DMS 273 treated with DMSO at 0.1 percent for 48 hours (cell line): ENCODE results near the gene SEC24B.

Source experiments
- DNase-seq: peaks from one replicate; lab custom pipeline; 2025; lab: John Stamatoyannopoulos, UW

The SEC24B gene

DNA sequence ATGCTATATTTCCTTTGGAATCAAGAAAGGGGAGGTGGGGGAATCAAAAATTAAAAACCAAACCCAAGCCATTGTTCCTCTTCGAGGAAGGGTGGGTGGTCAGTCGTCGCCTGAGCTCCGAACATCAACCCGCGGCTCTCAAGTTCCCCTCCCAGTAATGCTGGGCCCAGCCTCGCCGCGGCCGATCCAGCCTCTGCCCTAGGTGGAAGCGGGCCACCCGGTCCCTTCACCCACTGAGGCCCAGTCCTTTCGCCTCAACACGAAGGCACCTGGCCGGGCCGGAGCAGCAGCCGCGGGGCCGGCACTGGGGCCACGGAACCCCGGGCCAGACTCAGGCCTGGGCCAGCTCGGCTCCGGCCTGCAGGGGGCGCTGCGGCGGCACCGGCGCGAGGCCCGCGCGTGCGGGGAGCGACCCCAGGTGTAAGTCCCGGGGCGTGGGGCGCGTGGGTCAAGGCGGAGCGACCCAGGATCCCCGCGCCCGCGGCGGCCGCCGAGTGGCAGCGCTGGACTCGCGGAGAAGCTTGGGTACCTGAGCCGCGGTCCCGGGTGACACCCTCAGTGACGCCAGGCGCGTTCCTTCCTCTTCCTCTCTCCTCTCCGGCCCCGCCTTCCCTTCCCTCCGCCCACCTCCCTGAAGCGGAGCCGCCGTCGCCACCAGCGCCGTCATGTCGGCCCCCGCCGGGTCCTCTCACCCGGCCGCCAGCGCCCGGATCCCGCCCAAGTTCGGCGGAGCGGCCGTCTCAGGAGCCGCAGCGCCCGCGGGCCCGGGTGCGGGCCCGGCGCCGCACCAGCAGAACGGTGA, at the start of gene SEC24B:
Gene SEC24B (plus strand): TSS at position 611 of the 802 bp plus-strand sequence. CDS start 55 bp downstream, at position 666.
- peak; percentile 37 for DNase-seq

DNA sequence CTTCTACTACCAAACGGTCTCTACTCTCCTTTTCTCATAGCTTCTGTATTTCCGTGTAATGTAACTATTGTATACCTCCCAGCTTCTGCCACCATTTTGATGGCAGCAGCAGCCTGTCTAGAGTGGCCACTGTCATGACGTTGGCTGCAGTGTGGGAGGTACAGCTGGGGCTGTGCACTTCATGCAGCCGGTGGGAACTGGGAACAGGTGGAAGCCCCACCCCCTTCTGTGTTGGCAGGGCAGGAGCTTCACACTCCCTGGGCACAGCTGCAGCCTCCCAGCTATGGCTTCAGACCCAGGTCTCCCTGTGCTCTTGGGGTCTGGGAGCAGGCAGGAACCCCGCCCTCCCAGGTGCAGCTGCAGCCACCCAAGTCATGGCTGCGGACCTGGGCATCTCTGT, 49.8 kb upstream of the SEC24B start:
- no peak for DNase-seq

DNA sequence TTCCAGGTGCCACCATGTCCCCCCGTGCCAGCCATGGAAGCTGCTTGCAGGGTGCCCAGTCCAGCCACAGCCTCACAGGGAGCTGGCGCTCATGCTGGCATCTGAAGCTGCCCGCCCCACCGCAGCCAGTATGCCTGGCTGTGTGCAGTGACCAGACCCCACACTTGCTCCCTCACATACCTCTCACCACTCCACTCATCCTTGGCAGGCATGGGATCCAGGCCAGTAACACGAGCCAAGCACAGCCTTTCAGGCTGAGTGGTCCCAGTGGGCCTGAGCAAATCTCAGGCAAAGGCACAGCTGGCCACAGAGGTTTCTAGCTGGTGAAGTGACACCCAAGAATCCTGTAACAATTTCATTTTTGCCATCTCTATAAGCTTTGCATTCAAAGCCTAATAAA, 48.4 kb upstream of the SEC24B start:
- DNase-seq: no peak

DNA sequence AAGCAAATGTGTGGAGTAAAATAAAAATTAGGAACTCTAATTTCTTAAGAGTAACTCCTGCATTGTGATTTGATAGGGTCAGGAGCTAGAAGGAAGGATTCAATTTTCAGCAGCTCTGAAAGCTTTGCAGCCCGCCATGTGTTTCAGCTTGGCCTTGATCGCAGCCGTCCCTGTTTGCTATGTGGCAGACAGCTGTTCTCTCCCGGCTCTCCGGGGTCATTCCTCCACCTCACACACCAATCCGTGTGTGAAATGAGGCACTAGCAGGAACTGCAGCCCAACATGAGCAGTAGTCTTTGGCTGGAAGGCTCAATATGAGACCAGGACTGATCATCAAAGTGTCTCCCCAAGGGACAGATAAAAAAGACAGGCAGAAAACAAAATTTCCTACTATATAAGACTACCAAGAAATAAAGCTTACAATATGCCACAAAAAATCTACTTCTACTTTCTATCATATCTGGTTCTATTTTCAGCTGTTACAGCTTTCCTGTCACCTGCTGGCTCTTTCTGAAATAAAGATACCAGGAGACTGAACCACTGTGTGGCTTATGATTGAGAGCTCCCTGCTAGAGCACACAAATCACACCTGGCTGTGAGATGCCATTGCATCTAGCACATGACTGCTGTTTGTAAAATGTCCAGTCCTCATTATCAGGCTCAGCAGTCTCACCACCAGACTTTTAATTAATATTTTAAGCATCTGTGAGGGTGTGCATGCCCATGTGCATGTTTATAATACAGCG, 44.1 kb upstream of the SEC24B start:
- DNase-seq: no peak

DNA sequence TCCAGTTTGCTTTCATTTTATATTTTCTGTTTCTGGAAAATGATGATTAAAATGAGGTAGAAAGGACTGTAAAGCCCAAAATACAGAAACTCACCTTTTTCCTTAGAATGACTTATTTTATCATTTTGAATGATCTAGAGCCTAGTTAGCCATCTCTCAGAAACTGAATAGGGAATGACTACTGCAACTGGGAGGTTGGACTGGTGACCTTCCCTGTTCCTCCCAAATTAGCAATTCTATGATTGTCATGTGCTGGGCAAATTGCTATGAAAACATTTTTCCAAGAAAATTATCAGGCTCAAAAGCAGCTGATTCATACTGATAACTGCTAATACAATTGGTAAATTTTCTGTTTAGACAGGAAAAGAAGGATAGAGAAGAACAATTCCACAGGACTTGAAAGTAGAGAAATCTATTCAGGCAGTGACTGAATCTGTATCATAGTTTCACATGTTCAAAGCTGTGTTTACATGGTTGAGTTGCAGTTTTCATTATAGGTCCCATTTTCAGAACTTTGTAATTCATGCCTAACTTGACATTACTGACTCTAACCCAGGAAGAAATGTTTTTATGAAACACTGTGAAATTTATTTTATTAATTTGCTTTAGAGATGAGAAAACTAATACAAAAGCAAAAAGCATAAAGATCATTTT, 43.4 kb upstream of the SEC24B start:
- no peak for DNase-seq

DNA sequence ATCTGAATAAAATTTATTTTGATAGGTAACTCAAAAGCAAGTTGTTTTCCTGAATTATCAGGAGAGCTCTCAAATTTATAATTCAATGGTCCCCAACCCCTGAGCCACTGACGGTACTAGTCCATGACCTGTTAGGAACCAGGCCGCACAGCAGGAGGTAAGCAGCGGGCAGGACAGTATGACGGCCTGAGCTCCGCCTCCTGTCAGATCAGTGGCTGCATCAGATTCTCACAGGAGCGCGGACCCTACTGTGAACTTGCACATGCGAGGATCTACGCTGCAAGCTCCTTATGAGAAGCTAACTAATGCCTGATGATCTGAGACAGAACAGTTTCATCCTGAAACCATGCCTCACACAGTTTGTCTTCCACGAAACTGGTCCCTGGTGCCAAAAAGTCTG, 37.9 kb upstream of the SEC24B start:
- DNase-seq: no peak

DNA sequence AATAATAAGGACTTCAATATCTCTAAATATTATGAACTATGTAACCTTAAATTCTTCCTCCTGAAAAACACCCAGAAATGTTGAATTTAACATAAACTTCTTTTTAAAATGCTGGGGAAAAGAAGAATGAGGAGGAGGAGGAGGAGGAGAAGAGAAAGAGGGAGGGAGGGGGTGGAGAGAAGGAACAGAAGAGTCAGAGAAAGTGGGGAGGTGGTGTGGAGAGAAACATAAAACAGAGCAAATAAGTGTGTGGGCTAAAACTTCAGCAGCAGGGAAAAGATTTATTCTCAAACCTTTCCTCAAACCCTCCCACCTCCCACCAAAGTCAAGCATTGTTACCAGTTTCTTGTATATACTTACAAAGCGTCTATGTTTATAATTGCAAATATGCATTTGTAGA, 34.7 kb upstream of the SEC24B start:
- DNase-seq: no peak

DNA sequence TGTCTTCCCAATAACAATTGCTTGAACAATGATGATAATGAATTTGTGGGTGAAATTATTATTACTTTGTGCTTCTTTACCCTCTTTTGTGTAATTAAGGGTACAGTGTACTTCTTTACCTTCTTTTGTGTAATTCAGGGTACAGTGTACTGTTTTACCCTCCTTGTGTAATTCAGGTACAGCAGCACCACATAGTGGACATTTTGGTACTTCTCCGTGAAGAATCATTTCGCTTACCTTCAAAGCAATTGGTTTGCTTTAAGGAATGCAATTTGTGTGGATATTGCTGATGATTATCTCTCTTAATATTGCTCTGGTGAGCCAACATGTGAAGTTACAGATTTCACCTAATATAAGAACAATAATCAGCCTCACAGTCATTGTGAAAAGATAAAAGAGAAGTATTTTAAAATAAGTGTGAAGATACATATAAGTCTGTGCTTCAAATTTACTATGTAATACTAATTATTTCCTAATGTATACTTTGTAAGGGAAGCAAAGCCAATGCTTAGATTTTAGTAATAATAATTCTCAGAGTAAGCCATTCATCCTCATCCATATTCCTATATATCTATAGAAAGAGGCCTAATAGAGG, 27.2 kb upstream of the SEC24B start:
- no peak for DNase-seq

DNA sequence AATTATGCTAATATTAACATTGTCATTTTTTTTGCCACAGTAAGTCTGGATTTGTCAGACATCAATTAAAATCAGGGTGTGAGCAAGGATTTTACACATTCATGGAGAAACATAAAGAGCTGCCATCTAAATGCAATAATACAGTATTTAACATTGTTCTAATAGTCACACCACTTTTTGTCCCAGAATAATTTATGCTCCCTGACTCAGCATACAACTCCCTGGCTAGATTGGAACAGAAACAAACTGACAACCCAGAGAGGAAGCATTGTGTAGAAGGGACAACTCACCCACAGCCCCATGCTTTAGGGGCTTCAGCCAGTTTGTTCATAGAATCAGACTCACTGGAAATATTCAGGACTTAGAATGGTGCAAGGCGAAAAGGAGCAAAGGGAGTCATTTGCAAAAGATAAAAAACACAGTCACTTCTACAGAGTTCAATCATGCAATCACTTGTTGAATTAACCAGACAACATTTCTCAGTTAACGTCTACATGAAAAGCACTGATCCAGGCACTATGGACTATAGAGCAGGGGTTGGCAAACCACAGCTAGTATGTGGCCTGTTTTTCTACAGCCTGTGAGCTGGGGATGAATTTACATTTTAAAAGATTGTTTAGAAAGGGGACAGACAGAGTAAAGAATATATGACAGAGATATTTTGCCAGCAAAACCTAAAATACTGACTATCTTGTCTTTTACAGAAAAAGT, 26.4 kb upstream of the SEC24B start:
- no peak for DNase-seq

DNA sequence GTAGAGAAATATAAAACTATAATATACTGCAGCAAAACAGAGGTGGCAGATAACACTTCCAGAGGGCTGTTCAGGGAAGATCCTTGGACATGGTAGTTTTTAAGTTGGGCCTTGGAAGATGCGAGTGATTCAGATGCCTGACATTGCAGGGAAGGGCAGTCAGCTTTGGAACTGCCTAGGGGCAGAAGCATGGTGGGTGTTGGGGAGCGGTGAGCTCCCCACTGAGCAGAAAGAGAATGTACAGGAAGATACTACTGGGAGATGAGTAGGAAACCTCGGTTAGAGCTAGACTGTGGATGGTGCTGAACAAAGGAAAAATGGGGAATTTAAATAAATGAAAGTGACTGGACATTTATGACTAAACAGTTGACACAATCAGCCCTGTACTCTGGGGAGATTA, 24.9 kb upstream of the SEC24B start:
- no peak for DNase-seq

DNA sequence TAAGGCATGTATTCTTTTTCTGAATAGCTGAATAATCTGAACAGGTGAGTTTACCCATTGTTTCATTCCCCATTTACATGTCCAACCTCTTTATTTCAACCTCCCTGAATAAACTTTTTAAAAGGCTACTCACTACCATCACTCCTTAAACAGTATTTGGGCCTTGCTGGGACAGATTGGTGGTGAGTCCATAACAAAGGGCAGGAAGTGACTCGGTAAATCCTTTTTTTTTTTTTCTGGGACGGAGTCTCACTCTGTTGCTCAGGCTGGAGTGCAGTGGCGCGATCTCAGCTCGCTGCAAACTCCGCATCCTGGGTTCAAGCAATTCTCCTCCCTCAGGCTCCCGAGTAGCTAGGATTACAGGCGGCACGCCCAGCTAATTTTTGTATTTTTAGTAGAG, 23.4 kb upstream of the SEC24B start:
- DNase-seq: no peak

DNA sequence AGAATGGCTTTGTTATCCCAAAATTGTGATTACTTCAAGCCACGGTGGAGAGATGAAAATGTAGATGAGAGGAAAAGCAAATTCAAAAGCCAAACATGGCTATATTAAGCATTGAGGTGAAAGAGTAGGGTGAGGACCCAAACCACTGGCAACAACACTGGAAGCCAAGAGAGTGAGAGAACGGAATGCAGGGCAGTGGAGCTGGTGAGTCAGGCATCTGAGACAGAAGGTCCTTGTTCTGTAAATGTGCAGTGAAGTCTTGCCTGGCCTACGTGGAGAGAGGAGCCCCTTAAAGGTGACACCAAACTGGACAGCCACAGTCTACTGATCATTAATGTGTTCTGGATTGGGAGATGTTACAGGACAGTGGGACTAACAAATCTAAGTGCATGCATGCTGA, 22.8 kb upstream of the SEC24B start:
- no peak for DNase-seq

DNA sequence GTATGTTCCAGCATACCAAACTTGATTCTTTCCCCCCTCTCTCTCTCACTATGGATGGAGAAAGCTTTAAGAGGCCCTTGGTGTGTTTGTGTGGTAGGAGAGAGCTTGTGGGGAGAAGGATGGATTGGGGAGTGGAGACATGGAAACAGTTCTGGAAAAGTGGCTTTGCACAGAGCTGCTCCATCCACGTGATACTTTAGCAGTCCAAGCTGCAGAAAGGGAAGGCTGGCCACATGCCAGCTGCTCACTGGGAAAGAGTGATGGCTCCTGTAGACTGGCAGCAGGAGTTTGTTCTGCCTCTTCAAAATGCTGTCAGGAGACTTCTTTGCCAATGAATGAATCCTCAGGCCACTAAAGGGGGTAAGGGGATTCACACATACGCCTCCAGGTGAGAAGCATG, 21.7 kb upstream of the SEC24B start:
- no peak for DNase-seq

DNA sequence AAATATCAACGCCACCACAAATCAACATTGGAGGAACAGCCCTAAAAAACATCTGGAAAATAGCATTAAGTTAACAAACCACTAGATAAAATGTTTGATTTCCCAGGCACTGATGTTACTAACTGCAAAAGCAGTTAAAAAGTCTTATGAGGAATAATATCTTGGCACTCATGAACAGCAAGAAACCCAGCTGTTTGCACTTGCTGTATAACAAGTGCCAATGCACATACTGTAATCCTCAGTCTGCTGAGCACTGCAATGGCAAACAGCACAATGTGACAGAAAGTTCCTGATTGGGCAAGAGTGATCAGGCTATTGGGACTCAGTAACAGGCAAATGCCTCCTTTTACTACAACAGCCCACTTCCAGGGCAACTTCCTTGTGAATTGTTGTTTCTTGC, 20.8 kb upstream of the SEC24B start:
- DNase-seq: no peak

DNA sequence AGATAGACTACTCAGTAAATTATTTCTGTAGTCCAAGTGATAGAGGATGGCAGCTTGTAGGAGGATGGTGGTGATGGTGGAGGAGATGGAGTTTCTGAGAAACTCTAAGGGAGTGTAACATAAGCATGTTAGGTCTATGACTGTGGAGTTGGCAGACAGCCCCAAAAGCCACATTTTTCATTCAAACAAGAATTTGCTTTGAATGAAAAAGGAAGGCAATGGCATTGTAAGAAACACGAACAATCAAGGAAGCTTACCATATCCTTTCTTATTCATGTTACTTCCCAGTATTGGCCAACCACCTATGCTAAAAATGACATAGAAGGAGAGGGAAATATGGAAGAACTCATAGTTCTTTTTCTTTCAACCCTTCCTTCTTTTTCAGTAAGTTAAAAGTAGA, 18.7 kb upstream of the SEC24B start:
- DNase-seq: no peak

DNA sequence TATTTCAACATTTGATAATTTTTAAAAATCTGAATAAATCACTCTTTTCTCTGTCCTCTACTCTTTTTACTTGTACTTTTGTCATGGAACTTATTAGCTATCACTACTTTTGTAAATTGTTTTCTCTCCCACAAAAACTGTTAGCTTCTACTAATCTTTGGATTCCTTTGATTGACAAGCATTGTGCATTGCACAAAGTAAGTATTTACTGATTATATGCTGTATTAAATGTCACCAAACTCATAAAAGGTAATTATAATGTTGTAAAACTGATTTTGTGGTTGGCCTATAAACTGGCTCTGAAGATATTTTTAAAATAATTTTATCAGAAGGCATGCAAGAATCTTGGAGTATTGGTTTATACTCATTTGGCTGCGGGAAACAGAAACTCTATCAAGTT, 15.0 kb upstream of the SEC24B start:
- no peak for DNase-seq

DNA sequence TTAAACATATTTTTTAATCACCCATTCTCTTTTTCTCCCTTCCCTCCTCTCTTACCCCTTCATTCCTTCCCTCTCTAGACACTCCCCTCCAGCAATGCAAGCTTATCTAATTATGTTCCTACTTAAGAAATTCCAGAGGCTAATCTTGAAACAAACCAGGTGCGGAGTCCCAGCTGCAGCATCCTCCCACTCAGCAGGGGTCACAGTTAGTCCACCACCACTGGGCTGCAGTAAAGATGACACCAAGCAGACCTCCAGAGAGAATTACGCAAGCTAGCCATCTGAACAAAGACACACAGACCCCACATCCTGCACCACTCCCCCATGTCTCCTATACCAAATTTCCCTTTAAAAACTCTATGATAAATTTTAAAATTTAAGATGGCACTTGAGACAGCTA, 13.9 kb upstream of the SEC24B start:
- no peak for DNase-seq

DNA sequence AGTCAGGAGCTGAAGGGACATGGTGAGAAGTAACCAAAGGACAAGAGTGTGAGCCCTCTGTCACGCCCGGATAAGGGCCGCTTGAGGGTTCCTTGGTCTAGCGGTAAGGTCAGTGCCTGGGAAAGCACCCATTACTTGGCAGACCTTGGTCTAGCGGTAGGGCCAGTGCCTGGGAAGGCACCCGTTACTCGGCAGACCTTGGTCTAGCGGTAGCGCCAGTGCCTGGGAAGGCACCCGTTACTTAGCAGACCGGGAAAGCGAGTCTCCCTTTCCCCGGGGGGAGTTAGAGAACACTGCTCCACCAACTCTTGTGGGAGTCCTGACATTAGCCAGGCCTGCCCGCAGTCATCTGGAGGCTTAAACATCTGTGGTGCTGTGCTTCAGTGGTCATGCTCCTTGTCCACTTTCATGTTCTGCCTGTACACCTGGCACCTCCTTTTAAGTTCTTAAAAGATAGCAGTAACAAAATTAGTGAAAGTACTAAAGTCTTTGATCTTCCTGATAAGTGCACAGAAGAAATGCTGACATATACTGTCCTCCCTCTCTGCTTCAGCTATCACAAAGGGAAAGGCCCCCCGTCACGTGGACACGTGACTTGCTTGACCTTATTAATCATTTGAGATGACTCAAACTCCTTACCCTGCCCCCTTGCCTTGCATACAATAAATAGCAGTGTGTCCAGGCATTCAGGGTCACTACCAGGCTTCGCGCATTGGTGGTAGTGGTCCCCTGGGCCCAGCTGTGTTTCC, 9.3 kb upstream of the SEC24B start:
- DNase-seq: no peak

DNA sequence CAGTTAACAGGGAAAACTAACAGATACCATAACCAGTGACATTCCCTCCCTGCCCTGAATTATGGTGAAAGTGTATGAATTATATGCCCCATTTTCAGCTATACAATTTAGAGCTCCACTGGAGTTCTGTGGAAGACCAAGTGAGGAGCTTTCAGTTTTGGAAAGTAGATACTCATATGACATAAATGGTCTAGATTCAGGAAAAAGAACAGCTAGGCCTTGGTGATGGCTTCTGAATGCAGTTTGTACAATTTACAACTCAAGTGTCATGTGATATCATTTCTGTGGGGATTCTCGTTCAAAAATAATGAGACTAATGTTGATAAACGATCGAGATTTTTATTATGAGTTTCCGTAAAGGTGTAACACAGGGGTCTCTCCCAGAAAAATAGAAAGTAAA, 8.2 kb upstream of the SEC24B start:
- DNase-seq: no peak

DNA sequence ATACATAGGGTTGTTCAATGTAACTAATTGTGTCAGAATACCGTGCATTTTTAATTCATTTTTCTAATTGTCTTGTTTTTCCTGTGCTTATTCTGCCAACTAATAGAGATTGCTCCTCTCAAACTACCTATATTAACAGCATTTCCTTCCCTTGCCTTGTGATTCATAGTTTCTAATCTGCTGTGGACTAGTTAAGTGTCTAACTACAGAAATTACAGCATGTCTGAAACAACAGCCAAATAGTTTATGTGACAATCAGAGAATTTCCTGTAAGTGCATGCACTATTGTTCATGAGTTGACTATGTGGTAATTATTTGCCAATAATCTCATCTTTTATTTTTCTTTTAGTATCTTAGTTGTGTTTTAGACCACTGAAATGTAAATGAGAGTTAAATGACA, 4.1 kb upstream of the SEC24B start:
- DNase-seq: no peak

DNA sequence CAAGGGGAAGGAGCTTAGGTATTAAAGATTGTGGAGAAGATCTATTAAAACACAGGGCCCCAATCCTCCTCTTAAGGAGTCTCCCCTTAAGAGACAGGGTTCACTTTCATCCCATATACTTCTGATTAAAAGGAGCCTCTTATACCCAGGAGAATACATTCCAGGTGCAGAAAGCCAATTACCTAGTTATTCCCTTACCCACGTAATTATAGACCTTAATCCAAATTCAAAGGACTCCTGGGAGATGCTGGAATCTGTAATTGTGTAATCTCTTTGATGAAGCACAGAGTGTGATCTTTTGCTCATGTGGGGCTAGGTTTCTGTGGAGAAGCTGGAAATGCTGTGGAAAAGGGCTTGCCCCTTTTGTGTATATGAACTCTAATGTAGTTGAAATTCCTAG, 1.4 kb upstream of the SEC24B start:
- DNase-seq: no peak
